ENCODE measurements around the gene FXR2. TPM values are rescaled to one million over a fixed set of nuclear protein-coding genes. Genes with fewer than 3 reads are reported as not detected.
A peak's percentile ranks its signal among the peaks of the same experiment; 100 is the strongest.

The FXR2 gene
- total RNA-seq, 1 donor from 2014 or later: 43.2 TPM

DNA sequence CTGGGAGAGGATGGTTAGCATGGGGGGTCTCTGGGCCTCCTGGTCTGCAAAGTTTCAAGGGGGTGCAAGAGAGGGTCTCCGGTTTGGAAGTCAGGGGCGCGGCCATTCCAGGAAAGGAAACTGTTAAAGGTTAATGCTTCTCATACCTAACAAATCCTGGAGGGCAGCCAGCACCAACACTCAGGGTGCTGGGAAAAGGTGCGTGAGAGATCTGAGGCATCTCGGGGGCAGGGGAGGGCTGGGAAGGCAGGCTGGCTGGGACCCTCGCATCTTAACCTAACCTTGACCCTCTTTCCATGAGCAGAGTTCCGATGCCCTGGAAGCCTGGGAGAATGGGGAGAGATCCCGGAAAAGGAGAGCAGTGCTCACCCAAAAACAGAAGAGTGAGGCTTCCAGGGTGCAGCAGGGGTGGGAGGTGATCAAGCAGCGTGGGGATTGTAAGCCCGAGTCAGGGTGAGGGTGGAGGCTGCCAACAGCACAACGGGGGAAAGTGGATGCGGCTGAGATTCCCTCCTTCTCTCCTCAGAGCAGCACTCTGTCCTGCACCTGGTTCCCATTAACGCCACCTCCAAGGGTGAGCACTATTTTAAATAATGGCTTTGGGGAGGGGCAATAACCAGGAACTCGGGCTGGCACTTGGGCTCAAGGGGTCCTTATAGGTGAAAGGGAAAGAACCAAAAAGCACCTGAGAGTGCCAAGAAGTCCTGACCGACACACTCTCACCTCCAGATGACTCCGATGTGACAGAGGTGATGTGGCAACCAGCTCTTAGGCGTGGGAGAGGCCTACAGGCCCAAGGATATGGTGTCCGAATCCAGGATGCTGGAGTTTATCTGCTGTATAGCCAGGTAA is 55.2 kb downstream of the FXR2 start:
- TF ChIP-seq, protein P1, sequence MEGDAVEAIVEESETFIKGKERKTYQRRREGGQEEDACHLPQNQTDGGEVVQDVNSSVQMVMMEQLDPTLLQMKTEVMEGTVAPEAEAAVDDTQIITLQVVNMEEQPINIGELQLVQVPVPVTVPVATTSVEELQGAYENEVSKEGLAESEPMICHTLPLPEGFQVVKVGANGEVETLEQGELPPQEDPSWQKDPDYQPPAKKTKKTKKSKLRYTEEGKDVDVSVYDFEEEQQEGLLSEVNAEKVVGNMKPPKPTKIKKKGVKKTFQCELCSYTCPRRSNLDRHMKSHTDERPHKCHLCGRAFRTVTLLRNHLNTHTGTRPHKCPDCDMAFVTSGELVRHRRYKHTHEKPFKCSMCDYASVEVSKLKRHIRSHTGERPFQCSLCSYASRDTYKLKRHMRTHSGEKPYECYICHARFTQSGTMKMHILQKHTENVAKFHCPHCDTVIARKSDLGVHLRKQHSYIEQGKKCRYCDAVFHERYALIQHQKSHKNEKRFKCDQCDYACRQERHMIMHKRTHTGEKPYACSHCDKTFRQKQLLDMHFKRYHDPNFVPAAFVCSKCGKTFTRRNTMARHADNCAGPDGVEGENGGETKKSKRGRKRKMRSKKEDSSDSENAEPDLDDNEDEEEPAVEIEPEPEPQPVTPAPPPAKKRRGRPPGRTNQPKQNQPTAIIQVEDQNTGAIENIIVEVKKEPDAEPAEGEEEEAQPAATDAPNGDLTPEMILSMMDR (IDR thresholded peaks at IDR 0.05; ENCODE audit: insufficient read depth, low read length, severe bottlenecking): no peak
- H3K27me3 ChIP-seq (ENCODE audit: control insufficient read depth, insufficient read depth, low read length): no peaks in the 10 kb centered on the region
- DNase-seq (ENCODE audit: low read depth) (peak; percentile 39), FAIRE-seq (peak; percentile 50)
- H3K36me3 ChIP-seq (ENCODE audit: control insufficient read depth, insufficient read depth, low read length): peaks cover 5% of the 10 kb centered on the region
- H3K4me3 ChIP-seq (ENCODE audit: low read depth, low read length): no peak overlapping the region

DNA sequence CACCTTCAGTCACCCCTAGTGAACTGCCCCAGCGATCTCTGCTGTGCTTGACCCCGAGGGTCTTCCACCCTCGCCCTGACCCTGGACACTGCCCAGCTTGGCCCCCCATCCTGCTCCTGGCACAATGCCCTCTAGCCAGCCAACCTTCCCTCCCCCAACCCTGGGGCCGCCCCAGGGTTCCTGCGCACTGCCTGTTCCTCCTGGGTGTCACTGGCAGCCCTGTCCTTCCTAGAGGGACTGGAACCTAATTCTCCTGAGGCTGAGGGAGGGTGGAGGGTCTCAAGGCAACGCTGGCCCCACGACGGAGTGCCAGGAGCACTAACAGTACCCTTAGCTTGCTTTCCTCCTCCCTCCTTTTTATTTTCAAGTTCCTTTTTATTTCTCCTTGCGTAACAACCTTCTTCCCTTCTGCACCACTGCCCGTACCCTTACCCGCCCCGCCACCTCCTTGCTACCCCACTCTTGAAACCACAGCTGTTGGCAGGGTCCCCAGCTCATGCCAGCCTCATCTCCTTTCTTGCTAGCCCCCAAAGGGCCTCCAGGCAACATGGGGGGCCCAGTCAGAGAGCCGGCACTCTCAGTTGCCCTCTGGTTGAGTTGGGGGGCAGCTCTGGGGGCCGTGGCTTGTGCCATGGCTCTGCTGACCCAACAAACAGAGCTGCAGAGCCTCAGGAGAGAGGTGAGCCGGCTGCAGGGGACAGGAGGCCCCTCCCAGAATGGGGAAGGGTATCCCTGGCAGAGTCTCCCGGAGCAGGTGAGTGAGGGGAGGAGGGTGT is 56.0 kb downstream of the FXR2 start, which contains the start of gene TNFSF13:
TSS of gene TNFSF13 (plus strand) at position 207 of the 776 bp plus-strand sequence. CDS start at position 497, 290 bp downstream.
- peak within 1 kb of the TSS; percentile 26 for H3K4me3 ChIP-seq (ENCODE audit: low read depth, low read length)
- H3K36me3 ChIP-seq (ENCODE audit: control insufficient read depth, insufficient read depth, low read length): no peaks in the 10 kb centered on the region
- no peaks in the 10 kb centered on the region for H3K27me3 ChIP-seq (ENCODE audit: control insufficient read depth, insufficient read depth, low read length)
- FAIRE-seq (no peak), DNase-seq (ENCODE audit: low read depth) (no peak)
- TF ChIP-seq, protein P1 (IDR thresholded peaks at IDR 0.05; ENCODE audit: insufficient read depth, low read length, severe bottlenecking): no peak

DNA sequence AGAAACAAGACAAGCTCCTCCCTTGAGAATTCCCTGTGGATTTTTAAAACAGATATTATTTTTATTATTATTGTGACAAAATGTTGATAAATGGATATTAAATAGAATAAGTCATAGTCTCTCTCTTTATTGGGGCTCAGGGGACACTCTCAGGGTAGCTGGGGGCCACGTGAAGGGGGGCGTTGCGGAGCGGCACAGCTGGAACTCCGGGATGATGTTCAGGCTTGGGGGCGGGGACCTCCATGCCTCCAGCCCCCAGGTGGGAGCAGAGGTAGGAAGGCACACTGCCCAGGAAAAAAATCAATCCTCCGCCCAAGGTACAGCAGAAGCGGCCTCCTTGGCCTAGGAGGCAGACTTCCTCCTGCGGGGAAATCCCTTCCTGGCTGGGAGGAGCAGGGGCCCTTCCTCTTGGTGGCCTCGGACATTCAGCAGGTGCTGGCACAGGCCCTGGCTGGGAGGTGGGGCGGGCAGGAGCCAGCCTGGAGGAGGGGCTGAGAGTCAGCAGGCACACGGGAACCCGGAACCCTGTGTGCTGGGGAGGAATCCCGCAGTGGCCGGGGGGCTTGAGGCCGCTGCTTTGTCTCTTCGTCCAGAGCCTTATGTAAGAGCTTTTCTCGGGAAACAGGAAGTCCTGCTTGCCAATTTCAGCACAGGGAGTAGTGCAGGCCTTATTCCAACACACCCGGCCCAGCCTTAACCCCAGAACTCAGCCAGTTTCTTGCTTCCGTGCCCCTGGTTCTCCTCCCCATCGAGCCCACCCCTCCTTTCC is 56.7 kb downstream of the FXR2 start:
- DNase-seq (ENCODE audit: low read depth) (peak; percentile 43), FAIRE-seq (no peak)
- Histone ChIP-seq H3K4me3 (ENCODE audit: low read depth, low read length) (peak overlapping the region; percentile 26), H3K27me3 (ENCODE audit: control insufficient read depth, insufficient read depth, low read length) (no peaks in the 10 kb centered on the region), H3K36me3 (ENCODE audit: control insufficient read depth, insufficient read depth, low read length) (no peaks in the 10 kb centered on the region)
- TF ChIP-seq, protein P1 (IDR thresholded peaks at IDR 0.05; ENCODE audit: insufficient read depth, low read length, severe bottlenecking): no peak

DNA sequence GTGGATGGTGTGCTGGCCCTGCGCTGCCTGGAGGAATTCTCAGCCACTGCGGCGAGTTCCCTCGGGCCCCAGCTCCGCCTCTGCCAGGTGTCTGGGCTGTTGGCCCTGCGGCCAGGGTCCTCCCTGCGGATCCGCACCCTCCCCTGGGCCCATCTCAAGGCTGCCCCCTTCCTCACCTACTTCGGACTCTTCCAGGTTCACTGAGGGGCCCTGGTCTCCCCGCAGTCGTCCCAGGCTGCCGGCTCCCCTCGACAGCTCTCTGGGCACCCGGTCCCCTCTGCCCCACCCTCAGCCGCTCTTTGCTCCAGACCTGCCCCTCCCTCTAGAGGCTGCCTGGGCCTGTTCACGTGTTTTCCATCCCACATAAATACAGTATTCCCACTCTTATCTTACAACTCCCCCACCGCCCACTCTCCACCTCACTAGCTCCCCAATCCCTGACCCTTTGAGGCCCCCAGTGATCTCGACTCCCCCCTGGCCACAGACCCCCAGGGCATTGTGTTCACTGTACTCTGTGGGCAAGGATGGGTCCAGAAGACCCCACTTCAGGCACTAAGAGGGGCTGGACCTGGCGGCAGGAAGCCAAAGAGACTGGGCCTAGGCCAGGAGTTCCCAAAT is 57.4 kb downstream of the FXR2 start:
- DNase-seq (ENCODE audit: low read depth) (no peak), FAIRE-seq (no peak)
- Histone ChIP-seq H3K4me3 (ENCODE audit: low read depth, low read length) (no peak overlapping the region), H3K36me3 (ENCODE audit: control insufficient read depth, insufficient read depth, low read length) (no peaks in the 10 kb centered on the region), H3K27me3 (ENCODE audit: control insufficient read depth, insufficient read depth, low read length) (no peaks in the 10 kb centered on the region)
- TF ChIP-seq, protein P1 (IDR thresholded peaks at IDR 0.05; ENCODE audit: insufficient read depth, low read length, severe bottlenecking): no peak

DNA sequence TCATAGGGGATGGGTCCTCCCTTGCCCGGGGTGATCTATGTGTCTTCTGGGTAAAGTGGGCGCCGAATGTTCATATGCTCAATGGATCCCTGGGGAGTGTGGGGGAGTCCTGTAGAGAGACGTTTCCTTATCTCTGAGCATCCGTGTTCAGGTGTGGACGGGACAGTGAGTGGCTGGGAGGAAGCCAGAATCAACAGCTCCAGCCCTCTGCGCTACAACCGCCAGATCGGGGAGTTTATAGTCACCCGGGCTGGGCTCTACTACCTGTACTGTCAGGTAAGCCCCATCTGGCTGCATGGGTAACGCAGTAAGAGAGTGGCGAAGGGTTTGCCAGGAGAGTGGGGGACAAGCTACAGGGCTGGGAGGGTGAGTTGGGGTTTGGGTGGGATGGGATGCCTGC is 58.1 kb downstream of the FXR2 start:
- DNase-seq (ENCODE audit: low read depth) (no peak), FAIRE-seq (no peak)

More for the DNA sequence above, 58.1 kb downstream of the FXR2 start:
- no peaks in the 10 kb centered on the region for H3K27me3 ChIP-seq (ENCODE audit: control insufficient read depth, insufficient read depth, low read length)
- TF ChIP-seq, protein P1 (IDR thresholded peaks at IDR 0.05; ENCODE audit: insufficient read depth, low read length, severe bottlenecking): no peak
- H3K36me3 ChIP-seq (ENCODE audit: control insufficient read depth, insufficient read depth, low read length): no peaks in the 10 kb centered on the region
- H3K4me3 ChIP-seq (ENCODE audit: low read depth, low read length): no peak overlapping the region
